GM18505 (cell line): ENCODE data around the gene SPAG6.
A peak's percentile ranks its signal among the peaks of the same experiment; 100 is the strongest.
"Not testable (repeated sequence)": the region's sequence is repeated elsewhere in the genome, so short reads cannot be mapped to it uniquely, and the experiment has no call there.

Experiments used
- ATAC-seq: cut with Tn5 transposase; IDR thresholded peaks from one replicate; pipeline ENCODE4 v1.9.1; 2021; ENCODE audit not compliant: unreplicated experiment
- POLR2A ChIP-seq: IDR thresholded peaks from 4 replicates; pipeline ENCODE4 v1.6.1; 2011; ENCODE audit warnings: borderline replicate concordance; ENCODE audit not compliant: insufficient read depth, insufficient read length; ENCODE audit errors: extremely low read depth

SPAG6 gene

DNA sequence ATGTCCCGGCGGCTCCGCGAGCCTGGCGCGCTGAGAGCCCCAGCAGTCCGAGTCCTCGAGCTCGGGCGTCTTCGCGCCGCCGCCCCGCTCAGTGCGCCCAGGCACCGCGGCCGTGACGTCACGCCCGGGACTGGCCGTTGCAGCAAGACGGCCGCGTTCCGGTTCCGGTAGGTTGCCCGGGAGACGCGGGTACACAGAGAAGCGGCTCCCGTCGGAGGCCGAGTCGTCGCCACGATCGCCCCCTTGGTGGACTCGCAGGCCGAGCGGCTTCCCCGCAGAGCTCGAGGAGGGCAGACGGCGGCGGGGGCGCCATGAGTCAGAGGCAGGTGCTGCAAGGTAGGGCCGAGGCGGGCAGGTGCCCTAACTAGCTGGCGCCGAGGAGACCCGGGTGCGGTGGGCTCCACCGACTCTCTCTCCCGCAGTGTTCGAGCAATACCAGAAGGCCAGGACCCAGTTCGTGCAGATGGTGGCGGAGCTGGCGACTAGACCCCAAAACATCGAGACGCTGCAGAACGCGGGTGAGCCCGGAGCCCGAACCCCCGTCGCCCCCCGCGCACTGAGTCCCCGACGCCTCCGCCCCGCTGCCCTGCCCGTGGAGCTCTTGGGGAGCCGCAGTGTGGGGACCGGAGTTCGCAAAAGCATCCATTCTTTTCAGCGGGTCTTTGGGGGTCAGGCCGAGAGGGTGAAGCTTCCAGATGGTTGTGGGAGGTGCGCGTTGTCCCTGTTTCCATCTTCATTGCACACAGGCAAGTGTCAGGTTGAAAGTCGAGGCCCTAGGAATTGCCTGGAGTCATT, at the start of gene SPAG6:
TSS of gene SPAG6 (plus strand) at position 196 of the 795 bp plus-strand sequence. CDS start at position 312, 116 bp downstream.
- peak; percentile 21 for TF ChIP-seq POLR2A
- no peak for ATAC-seq

- no peak for ATAC-seq
- no peak for TF ChIP-seq POLR2A
Measured at GRCh38 chr10:22301193-22301592, 44.1 kb upstream of the SPAG6 start.

DNA sequence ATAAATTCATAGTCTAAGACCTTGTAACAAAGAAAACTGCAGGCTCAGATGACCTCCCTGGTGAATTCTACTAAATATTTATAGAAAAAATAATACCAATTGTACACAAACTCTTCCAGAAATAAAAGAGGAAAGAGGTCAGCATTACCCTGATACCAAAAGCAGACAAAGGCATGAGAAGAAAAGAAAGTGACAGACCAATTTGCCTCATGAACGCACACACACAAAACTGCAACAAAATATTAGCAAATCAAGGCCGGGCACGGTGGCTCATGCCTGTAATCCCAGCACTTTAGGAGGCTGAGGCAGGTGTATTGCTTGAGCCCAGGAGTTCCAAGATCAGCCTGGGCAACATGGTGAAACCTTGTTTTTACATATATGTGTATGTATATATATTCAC, 41.8 kb upstream of the SPAG6 start:
- no peak for TF ChIP-seq POLR2A

GRCh38 chr10:22305721-22306120, 39.6 kb upstream of the SPAG6 start:
- ATAC-seq, result no peak
- TF ChIP-seq POLR2A, result no peak

More for the DNA sequence above, 41.8 kb upstream of the SPAG6 start:
- ATAC-seq, result no peak

DNA sequence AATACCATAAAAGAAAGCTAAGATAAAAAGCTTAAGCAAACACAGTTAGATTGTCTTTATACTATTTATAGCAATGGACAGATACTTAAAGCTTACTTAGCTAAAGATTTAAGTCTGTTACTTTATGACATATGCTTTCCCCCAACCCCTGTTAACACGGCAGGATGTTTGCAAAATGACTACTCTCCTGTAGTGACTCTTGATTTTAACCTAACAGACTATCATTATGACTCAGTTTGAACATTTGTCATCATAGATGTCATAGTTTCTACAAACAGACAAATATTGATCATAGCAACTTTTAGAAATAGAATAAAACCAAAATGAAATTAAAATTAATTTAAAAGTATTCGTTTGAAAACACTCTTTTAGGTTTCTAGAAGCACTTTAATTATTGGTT, 36.9 kb upstream of the SPAG6 start:
- no peak for TF ChIP-seq POLR2A
- peak; percentile 97 for ATAC-seq

- TF ChIP-seq POLR2A, result no peak
- ATAC-seq, result no peak
Measured at GRCh38 chr10:22309180-22310000, 35.9 kb upstream of the SPAG6 start.

DNA sequence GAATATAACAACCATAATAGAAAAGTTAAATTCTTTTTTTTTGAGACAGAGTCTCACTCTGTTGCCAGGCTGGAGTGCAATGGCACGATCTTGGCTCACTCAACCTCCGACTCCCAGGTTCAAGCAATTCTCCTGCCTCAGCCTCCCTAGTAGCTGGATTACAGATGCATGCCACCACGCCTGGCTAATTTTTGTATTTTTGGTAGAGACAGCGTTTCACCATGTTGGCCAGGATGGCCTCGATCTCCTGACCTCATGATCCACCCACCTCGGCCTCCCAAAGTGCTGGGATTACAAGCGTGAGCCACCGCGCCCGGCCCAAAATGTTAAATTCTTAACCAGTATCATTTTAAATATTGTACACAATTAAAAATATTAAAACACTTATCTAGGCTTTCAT, 35.3 kb upstream of the SPAG6 start:
- not testable (repeated sequence) for ATAC-seq

DNA sequence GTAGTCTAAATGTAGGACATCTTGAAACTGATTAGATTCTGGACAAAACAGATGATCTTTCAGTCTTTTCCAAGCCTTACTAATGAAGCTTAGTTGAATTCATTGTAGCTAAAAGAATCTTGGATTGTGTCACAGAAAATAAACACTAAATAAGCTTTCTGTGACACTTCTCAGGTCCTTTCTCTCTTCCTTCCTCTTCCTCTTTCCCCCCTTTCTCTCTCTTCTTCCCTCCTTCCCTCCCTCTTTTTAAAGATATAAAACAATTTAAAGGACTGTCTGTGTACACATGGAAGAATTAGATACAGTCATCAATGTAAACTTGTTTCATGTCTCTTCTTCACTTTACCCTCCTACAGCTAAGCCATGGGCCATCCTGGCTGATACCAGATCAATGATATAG, 34.4 kb upstream of the SPAG6 start:
- TF ChIP-seq POLR2A, result no peak

GRCh38 chr10:22314852-22315251, 30.4 kb upstream of the SPAG6 start:
- no peak for TF ChIP-seq POLR2A
- no peak for ATAC-seq

More for the DNA sequence above, 34.4 kb upstream of the SPAG6 start:
- ATAC-seq, result no peak

DNA sequence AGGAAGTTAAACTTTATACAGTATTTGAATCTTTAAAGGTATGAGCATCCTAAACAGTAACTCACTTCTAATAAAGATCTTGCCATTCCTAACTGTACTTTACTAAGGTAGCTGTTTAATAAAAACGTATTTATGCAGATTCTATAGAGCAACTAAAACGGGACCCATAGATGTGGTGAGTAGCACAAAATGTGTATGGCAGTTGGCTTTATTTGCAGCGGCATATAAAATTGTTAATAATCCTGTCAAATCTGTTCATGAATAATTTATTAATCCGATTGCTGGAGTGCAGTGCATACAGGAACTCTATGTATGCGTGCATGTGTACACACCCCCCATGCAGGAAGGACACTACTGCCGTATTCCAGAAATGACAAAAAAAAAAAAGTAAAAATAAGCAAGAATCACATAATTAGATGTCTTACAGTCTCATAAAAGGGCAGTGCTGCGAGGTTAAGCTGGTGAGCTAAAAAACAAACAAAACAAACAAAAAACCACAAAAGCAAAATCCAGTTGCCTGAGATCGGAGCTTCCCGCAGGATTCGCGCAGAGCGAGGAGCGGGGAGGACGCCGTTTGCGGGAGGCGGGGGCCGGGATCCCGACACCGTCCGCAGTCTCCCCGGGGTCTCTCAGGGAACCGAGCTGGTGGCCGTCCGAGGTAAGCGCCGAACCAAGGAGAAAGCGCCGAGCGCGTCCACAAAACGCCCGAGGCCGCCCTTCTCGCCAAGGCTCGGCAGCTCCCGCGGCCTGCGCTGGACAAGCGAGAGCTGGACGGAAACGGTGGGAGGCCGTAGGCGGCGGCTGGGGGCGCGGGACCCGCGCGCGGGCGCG, 29.6 kb upstream of the SPAG6 start:
- peak; percentile 26 for ATAC-seq

GRCh38 chr10:22316286-22317075, 28.8 kb upstream of the SPAG6 start, which contains the start of gene COMMD3:
Gene COMMD3 (plus strand): TSS chr10:22316388. CDS start chr10:22316418, 30 bp downstream.
- peak; percentile 58 for ATAC-seq
- TF ChIP-seq POLR2A, result peak; percentile 94

More for the DNA sequence above, 29.6 kb upstream of the SPAG6 start:
- no peak for TF ChIP-seq POLR2A

DNA sequence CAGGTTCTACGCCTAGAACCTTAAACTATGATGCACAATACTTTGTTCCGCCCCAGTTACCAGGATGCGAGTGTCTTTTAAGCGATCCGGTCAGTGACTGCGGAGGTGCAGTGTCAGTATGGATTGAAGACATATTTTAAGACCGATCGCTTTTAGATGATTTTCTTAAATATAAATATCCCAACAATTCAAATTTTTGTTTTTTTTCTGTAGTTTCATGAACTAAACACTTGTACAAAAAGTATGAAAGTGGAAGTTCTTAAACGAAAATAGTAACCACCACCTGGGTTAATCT, 28.3 kb upstream of the SPAG6 start:
- peak; percentile 15 for ATAC-seq
- no peak for TF ChIP-seq POLR2A
